A204.1 (cell line): Measurements from ENCODE around the gene IL9R.
"Not testable (repeated sequence)": the region's sequence is repeated elsewhere in the genome, so short reads cannot be mapped to it uniquely, and the experiment has no call there.

Experiments
- FAIRE-seq: peaks from 2 replicates; lab custom pipeline; 2012; peaks lifted over from hg19 to GRCh38; lab: Jason Lieb, UNC

The IL9R gene

GRCh38 chrX:155998761-155999510 lies 1.4 kb downstream of the IL9R start:
- no peak for FAIRE-seq

- not testable (repeated sequence) for FAIRE-seq
Observed at GRCh38 chrX:155999751-156000150, 2.3 kb downstream of the IL9R start.

- no peak for FAIRE-seq
Observed at GRCh38 chrX:156000361-156000926, 2.9 kb downstream of the IL9R start.

GRCh38 chrX:156001001-156001666 lies 3.6 kb downstream of the IL9R start:
- FAIRE-seq = no peak

- no peak for FAIRE-seq
Observed at GRCh38 chrX:156001667-156002021, 4.1 kb downstream of the IL9R start.

- no peak for FAIRE-seq
Observed at GRCh38 chrX:156002507-156002906, 5.0 kb downstream of the IL9R start.

- no peak for FAIRE-seq
Observed at GRCh38 chrX:156003486-156004185, 6.1 kb downstream of the IL9R start.

GRCh38 chrX:156004256-156004655 lies 6.8 kb downstream of the IL9R start:
- FAIRE-seq = no peak

- no peak for FAIRE-seq
Observed at GRCh38 chrX:156004740-156005139, 7.2 kb downstream of the IL9R start.

- no peak for FAIRE-seq
Observed at GRCh38 chrX:156005144-156005543, 7.6 kb downstream of the IL9R start.

- not testable (repeated sequence) for FAIRE-seq
Observed at GRCh38 chrX:156006468-156006867, 9.0 kb downstream of the IL9R start.

GRCh38 chrX:156008379-156008778 lies 10.9 kb downstream of the IL9R start:
- not testable (repeated sequence) for FAIRE-seq

- no peak for FAIRE-seq
Observed at GRCh38 chrX:156008915-156009314, 11.4 kb downstream of the IL9R start.

- not testable (repeated sequence) for FAIRE-seq
Observed at GRCh38 chrX:156009691-156010090, 12.2 kb downstream of the IL9R start.

GRCh38 chrX:156013286-156013953 lies 15.9 kb downstream of the IL9R start:
- FAIRE-seq = not testable (repeated sequence)

GRCh38 chrX:156019846-156020245 lies 22.4 kb downstream of the IL9R start:
- not testable (repeated sequence) for FAIRE-seq

- FAIRE-seq = not testable (repeated sequence)
Observed at GRCh38 chrX:156023002-156023401, 25.5 kb downstream of the IL9R start.

GRCh38 chrX:156024949-156025492 lies 27.5 kb downstream of the IL9R start:
- not testable (repeated sequence) for FAIRE-seq

- FAIRE-seq = not testable (repeated sequence)
Observed at GRCh38 chrX:156028653-156029237, 31.2 kb downstream of the IL9R start.

GRCh38 chrX:156029296-156029695 lies 31.8 kb downstream of the IL9R start:
- FAIRE-seq = not testable (repeated sequence)

- not testable (repeated sequence) for FAIRE-seq
Observed at GRCh38 chrX:156029707-156030442, 32.4 kb downstream of the IL9R start.
